ENCODE results near the gene BHLHE23. TPM values are rescaled to one million over a fixed set of nuclear protein-coding genes. Genes with fewer than 3 reads are reported as not detected.
A peak's percentile ranks its signal among the peaks of the same experiment; 100 is the strongest.

BHLHE23 gene
- total RNA-seq: not detected

GRCh38 chr20:63006540-63007359, at the start of gene BHLHE23:
Gene BHLHE23 (minus strand): TSS chr20:63006964. CDS start chr20:63006774, 190 bp downstream.
- ChIA-PET POLR2A (no interaction called here), CTCF (interaction anchor here (0.6 to 5.7 kb wide), 3 partner anchors 27 to 34 kb away, joined by 3 to 30 read pairs (median 4); no protein-coding TSS in a partner anchor)
- ATAC-seq: no peak
- Mint-ChIP-seq H3K27me3 (ENCODE audit: low read depth) (peaks cover 60% of the 10 kb centered on the region), H3K9me3 (ENCODE audit: insufficient read depth) (no peaks in the 10 kb centered on the region), H3K36me3 (ENCODE audit: low read depth) (no peaks in the 10 kb centered on the region), H3K4me3 (peak within 1 kb of the TSS; percentile 36), H3K4me1 (ENCODE audit: low read depth) (peaks cover 31% of the 10 kb centered on the region), H3K27ac (no peak within 1 kb of the TSS)
- no peak for DNase-seq

DNA sequence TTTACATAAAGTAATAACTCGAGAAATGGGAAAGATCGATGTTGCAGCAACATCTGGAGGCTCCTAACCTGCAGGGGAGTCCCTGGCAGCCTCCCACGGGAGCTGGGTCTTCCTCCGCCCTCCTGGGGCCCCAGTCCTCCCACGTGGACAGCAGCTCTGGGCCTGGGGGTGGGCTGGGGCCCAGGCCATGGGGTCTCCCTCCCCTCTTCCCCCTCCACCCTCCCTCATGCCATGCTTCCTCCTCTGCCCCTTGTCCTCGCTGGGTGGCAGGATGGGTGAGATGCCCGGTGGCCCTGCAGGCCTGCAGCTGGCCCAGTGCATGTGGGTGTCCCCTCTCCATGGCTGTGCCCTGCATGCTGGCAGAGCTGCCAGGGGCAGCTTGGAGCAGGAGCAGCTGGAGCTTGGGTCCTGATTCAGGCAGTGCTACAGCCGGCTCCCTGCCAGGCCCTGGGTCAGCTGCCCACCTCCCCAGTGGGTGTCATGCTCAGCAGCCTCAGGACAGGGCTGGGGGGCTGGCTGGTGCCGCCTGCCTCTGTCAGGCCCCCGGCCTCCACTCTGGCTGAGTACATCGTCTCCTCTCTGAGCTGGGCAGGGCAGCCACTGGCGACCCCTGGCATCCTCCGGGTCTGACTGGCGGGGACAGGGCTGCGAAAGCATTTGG, 48.9 kb upstream of the BHLHE23 start:
- no peak for DNase-seq
- ChIA-PET CTCF (interaction anchor here (1.1 kb wide), 1 partner anchor 10 kb away, joined by 3 read pairs; no protein-coding TSS in a partner anchor), POLR2A (no interaction called here)
- no peaks in the 10 kb centered on the region for H3K27me3 Mint-ChIP-seq (ENCODE audit: low read depth)
- H3K36me3 Mint-ChIP-seq (ENCODE audit: low read depth): no peaks in the 10 kb centered on the region
- no peak for ATAC-seq
- H3K4me3 Mint-ChIP-seq: no peak overlapping the region
- H3K9me3 Mint-ChIP-seq (ENCODE audit: insufficient read depth): no peaks in the 10 kb centered on the region
- H3K27ac Mint-ChIP-seq: no peak overlapping the region
- no peaks in the 10 kb centered on the region for H3K4me1 Mint-ChIP-seq (ENCODE audit: low read depth)

GRCh38 chr20:63054681-63055240, 48.0 kb upstream of the BHLHE23 start:
- no peaks in the 10 kb centered on the region for H3K27me3 Mint-ChIP-seq (ENCODE audit: low read depth)
- no peak for DNase-seq
- no peak overlapping the region for H3K27ac Mint-ChIP-seq
- POLR2A ChIA-PET: no interaction called here
- no peak overlapping the region for H3K4me3 Mint-ChIP-seq
- no peak for ATAC-seq
- CTCF ChIA-PET: interaction anchor here (1.1 kb wide), 1 partner anchor 9 kb away, joined by 3 read pairs; no protein-coding TSS in a partner anchor
- no peaks in the 10 kb centered on the region for H3K4me1 Mint-ChIP-seq (ENCODE audit: low read depth)
- no peaks in the 10 kb centered on the region for H3K36me3 Mint-ChIP-seq (ENCODE audit: low read depth)
- no peaks in the 10 kb centered on the region for H3K9me3 Mint-ChIP-seq (ENCODE audit: insufficient read depth)

- H3K27me3 Mint-ChIP-seq (ENCODE audit: low read depth): no peaks in the 10 kb centered on the region
- ChIA-PET POLR2A (no interaction called here), CTCF (no interaction called here)
- H3K4me3 Mint-ChIP-seq: no peak overlapping the region
- no peaks in the 10 kb centered on the region for H3K4me1 Mint-ChIP-seq (ENCODE audit: low read depth)
- no peak for DNase-seq
- no peaks in the 10 kb centered on the region for H3K36me3 Mint-ChIP-seq (ENCODE audit: low read depth)
- H3K9me3 Mint-ChIP-seq (ENCODE audit: insufficient read depth): no peaks in the 10 kb centered on the region
- ATAC-seq: no peak
- H3K27ac Mint-ChIP-seq: no peak overlapping the region
Measured at GRCh38 chr20:63054103-63054474, 47.3 kb upstream of the BHLHE23 start.

DNA sequence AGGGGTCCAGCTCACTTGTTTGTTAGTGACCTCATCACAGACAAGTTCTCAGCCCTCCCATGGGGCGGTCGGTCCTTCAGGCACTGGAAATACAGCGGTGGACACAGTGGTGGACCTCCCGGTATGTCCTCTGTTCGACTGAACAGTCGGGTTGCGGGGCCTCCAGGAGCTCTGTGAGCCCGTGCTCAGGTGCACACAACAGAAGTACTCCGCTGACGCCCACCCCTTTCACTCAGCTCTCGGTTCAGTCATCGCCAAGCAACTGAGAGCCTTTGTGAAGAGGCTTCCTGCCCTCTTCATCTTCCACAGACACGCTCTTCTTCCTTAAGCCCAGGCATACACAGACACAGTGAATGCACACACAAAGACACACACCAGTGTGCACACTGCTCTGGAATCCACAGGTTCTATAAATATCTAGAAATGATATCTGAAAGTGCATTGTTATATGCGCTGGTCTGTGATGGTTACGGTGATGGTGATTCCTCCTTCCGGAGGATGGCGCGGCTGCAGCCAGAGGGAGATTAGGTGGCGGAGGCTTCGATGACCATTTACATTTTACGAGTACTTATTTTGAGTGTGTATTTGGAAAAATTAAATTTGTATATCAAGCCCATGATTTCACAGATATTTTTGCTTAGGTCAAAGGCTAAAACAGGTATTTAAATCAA, 46.8 kb upstream of the BHLHE23 start:
- Mint-ChIP-seq H3K27me3 (ENCODE audit: low read depth) (no peaks in the 10 kb centered on the region), H3K9me3 (ENCODE audit: insufficient read depth) (no peaks in the 10 kb centered on the region), H3K4me1 (ENCODE audit: low read depth) (no peaks in the 10 kb centered on the region), H3K27ac (no peak overlapping the region), H3K36me3 (ENCODE audit: low read depth) (no peaks in the 10 kb centered on the region), H3K4me3 (no peak overlapping the region)
- ChIA-PET POLR2A (no interaction called here), CTCF (no interaction called here)
- ATAC-seq (no peak), DNase-seq (no peak)

DNA sequence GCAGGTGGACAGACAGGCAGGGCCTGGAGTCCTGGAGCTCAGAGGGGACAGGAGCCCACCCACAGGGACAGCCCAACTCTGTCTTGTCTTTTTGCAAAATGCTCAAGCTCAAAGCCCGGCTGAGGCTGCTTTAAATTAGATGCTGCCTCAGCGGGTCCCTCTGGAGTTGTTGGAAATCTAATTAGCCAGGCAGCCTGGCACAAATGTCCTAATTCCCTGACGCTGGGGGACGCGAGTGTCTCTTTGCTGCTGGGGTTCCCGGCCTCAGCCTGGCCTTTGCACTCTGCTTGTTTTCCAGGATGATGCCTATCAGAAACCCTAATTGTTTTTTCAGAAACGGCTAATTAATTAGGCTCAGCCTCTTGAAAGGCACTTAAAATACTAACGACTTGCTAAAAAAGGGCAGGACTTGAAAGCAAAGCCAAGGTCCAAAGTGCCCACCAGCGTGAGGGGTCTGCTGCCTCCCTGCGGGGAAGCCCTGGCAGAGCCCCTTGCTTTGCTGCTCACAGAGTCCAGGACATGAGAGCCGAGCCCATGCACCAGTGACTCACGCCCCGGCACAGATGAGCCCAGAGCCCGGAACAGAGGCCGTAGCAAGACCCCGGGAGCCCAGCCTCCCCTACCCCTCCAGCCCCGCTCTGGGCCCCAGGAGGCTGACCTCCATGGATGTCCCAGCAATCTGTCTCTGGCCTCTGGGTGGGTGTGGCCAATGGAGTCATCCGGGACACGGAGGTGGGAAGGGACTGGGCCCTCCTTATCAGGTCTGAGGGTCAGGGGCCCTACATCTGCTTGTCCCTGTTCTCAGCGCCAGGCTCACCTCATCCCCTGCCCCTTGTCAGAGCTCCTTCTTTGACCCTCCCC, 46.0 kb upstream of the BHLHE23 start:
- ATAC-seq: no peak

DNA sequence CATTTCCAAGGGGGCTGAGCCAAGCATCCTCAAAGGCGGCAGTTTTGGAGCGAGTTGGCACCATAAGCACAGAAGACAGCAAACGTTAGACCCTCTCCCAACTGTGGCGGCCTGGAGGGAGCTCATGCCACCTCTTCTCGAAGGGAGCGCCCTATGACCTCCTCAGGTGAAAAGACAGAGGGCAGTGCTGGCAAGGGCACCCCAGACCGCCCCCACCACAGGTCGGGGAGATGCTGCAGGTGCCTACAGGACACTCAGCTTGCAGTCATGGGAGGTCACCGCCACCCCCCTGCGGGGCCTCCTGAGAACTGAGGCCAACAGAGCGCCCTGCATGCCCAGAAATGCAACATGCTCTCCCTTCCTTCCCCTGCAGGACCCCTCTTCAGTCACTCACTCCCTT, 45.1 kb upstream of the BHLHE23 start:
- no peaks in the 10 kb centered on the region for H3K9me3 Mint-ChIP-seq (ENCODE audit: insufficient read depth)
- DNase-seq: no peak
- no peaks in the 10 kb centered on the region for H3K27me3 Mint-ChIP-seq (ENCODE audit: low read depth)
- H3K4me3 Mint-ChIP-seq: no peak overlapping the region
- POLR2A ChIA-PET: no interaction called here
- ATAC-seq: no peak
- H3K4me1 Mint-ChIP-seq (ENCODE audit: low read depth): no peaks in the 10 kb centered on the region
- H3K36me3 Mint-ChIP-seq (ENCODE audit: low read depth): no peaks in the 10 kb centered on the region
- H3K27ac Mint-ChIP-seq: no peak overlapping the region
- CTCF ChIA-PET: no interaction called here

More for the DNA sequence above, 46.0 kb upstream of the BHLHE23 start:
- H3K27me3 Mint-ChIP-seq (ENCODE audit: low read depth): no peaks in the 10 kb centered on the region
- DNase-seq: no peak
- H3K4me3 Mint-ChIP-seq: no peak overlapping the region
- ChIA-PET POLR2A (no interaction called here), CTCF (no interaction called here)
- no peaks in the 10 kb centered on the region for H3K9me3 Mint-ChIP-seq (ENCODE audit: insufficient read depth)
- H3K4me1 Mint-ChIP-seq (ENCODE audit: low read depth): no peaks in the 10 kb centered on the region
- no peaks in the 10 kb centered on the region for H3K36me3 Mint-ChIP-seq (ENCODE audit: low read depth)
- no peak overlapping the region for H3K27ac Mint-ChIP-seq

DNA sequence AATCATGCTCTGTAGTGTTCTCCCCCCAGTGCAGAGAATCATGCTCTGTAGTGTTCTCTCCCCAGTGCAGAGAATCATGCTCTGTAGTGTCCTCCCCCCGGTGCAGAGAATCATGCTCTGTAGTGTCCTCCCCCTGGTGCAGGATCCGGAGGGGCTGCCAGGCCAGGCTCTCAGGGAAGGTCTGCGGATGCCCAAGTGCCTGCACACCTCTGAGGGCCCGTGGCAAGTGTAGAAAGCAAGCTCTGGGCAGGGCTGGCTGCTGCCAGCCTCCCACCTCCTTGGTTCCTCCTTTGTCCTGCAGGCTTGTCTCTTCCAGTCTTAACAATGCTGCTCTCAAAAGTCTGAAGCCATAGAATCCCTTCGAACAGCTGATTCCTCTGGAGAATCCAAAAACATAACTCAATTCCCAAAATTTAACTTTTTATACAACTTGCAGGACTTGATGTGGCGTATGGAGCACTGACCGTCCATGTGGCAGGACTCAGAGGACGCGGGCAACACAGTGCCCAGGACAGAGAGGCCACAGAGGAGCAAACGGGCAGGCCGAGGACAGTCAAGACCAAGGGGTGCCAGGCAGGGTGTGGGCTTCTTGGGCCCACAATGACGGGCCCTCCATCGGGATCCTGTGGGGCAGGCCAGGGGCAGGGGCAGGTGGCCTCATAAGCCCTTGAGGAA, 44.6 kb upstream of the BHLHE23 start:
- no peak overlapping the region for H3K27ac Mint-ChIP-seq
- H3K4me3 Mint-ChIP-seq: no peak overlapping the region
- no peaks in the 10 kb centered on the region for H3K36me3 Mint-ChIP-seq (ENCODE audit: low read depth)
- ATAC-seq (no peak), DNase-seq (no peak)
- ChIA-PET CTCF (no interaction called here), POLR2A (no interaction called here)
- H3K27me3 Mint-ChIP-seq (ENCODE audit: low read depth): no peaks in the 10 kb centered on the region
- no peaks in the 10 kb centered on the region for H3K9me3 Mint-ChIP-seq (ENCODE audit: insufficient read depth)
- H3K4me1 Mint-ChIP-seq (ENCODE audit: low read depth): no peaks in the 10 kb centered on the region

- ATAC-seq (no peak), DNase-seq (no peak)
- Mint-ChIP-seq H3K4me3 (no peak overlapping the region), H3K27ac (no peak overlapping the region), H3K36me3 (ENCODE audit: low read depth) (no peaks in the 10 kb centered on the region), H3K27me3 (ENCODE audit: low read depth) (no peaks in the 10 kb centered on the region), H3K9me3 (ENCODE audit: insufficient read depth) (no peaks in the 10 kb centered on the region), H3K4me1 (ENCODE audit: low read depth) (no peaks in the 10 kb centered on the region)
- ChIA-PET POLR2A (no interaction called here), CTCF (no interaction called here)
Measured at GRCh38 chr20:63050406-63050805, 43.6 kb upstream of the BHLHE23 start.

GRCh38 chr20:63049561-63050221, 42.9 kb upstream of the BHLHE23 start:
- no peaks in the 10 kb centered on the region for H3K36me3 Mint-ChIP-seq (ENCODE audit: low read depth)
- CTCF ChIA-PET: no interaction called here
- H3K27me3 Mint-ChIP-seq (ENCODE audit: low read depth): no peaks in the 10 kb centered on the region
- no peak for DNase-seq
- POLR2A ChIA-PET: no interaction called here
- ATAC-seq: no peak
- H3K9me3 Mint-ChIP-seq (ENCODE audit: insufficient read depth): no peaks in the 10 kb centered on the region
- no peak overlapping the region for H3K27ac Mint-ChIP-seq
- H3K4me1 Mint-ChIP-seq (ENCODE audit: low read depth): no peaks in the 10 kb centered on the region
- H3K4me3 Mint-ChIP-seq: no peak overlapping the region

DNA sequence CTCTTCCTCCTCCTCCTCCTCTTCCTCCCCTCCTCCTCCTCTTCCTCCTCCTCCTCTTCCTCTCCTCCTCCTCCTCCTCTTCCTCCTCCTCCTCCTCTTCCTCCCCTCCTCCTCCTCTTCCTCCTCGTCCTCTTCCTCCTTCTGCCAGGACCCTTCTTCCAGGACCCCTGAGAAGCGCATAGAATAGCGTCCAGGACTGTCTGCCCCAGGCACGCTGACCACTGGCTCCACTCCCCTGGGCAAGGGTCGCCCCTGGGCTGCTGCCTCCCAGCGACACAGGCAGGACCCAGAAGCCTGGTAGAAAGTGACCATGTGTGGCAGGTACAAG, 42.4 kb upstream of the BHLHE23 start:
- ChIA-PET POLR2A (no interaction called here), CTCF (no interaction called here)
- H3K9me3 Mint-ChIP-seq (ENCODE audit: insufficient read depth): no peaks in the 10 kb centered on the region
- no peak for DNase-seq
- no peak overlapping the region for H3K4me3 Mint-ChIP-seq
- no peaks in the 10 kb centered on the region for H3K36me3 Mint-ChIP-seq (ENCODE audit: low read depth)
- no peak for ATAC-seq
- H3K27ac Mint-ChIP-seq: no peak overlapping the region
- H3K27me3 Mint-ChIP-seq (ENCODE audit: low read depth): no peaks in the 10 kb centered on the region
- H3K4me1 Mint-ChIP-seq (ENCODE audit: low read depth): no peaks in the 10 kb centered on the region
